IPS DF 4.7 (cell line): ENCODE data around the gene COL1A2.

Experiments used
- DNase-seq: peaks from one replicate; pipeline ENCODE4 v3.0.0-alpha.2; 2013; ENCODE audit warnings: low spot score; ENCODE audit errors: extremely low read depth

COL1A2 gene

GRCh38 chr7:94394437-94395140 is at the start of gene COL1A2:
TSS of gene COL1A2 (plus strand) at chr7:94394895. CDS start at chr7:94395032, 137 bp downstream.
- DNase-seq, result no peak

- DNase-seq, result no peak
Measured at GRCh38 chr7:94345907-94346306, 48.8 kb upstream of the COL1A2 start.

GRCh38 chr7:94348142-94348541 is 46.6 kb upstream of the COL1A2 start:
- no peak for DNase-seq

GRCh38 chr7:94350734-94351133 is 44.0 kb upstream of the COL1A2 start:
- no peak for DNase-seq

GRCh38 chr7:94351703-94352102 is 43.0 kb upstream of the COL1A2 start:
- DNase-seq, result no peak

- DNase-seq, result no peak
Measured at GRCh38 chr7:94352887-94353286, 41.8 kb upstream of the COL1A2 start.

- DNase-seq, result no peak
Measured at GRCh38 chr7:94354953-94355352, 39.7 kb upstream of the COL1A2 start.

GRCh38 chr7:94355454-94355853 is 39.2 kb upstream of the COL1A2 start:
- no peak for DNase-seq

GRCh38 chr7:94357076-94357475 is 37.6 kb upstream of the COL1A2 start:
- DNase-seq, result no peak

GRCh38 chr7:94360926-94361325 is 33.8 kb upstream of the COL1A2 start:
- DNase-seq, result no peak

- no peak for DNase-seq
Measured at GRCh38 chr7:94362276-94362675, 32.4 kb upstream of the COL1A2 start.

- DNase-seq, result no peak
Measured at GRCh38 chr7:94364816-94365215, 29.9 kb upstream of the COL1A2 start.

- DNase-seq, result no peak
Measured at GRCh38 chr7:94366163-94366562, 28.5 kb upstream of the COL1A2 start.

GRCh38 chr7:94366832-94367231 is 27.9 kb upstream of the COL1A2 start:
- no peak for DNase-seq

- no peak for DNase-seq
Measured at GRCh38 chr7:94367949-94368348, 26.7 kb upstream of the COL1A2 start.

GRCh38 chr7:94368371-94368791 is 26.3 kb upstream of the COL1A2 start:
- DNase-seq, result no peak

GRCh38 chr7:94374231-94374630 is 20.5 kb upstream of the COL1A2 start:
- no peak for DNase-seq

- no peak for DNase-seq
Measured at GRCh38 chr7:94374721-94375566, 19.8 kb upstream of the COL1A2 start.

GRCh38 chr7:94375691-94376090 is 19.0 kb upstream of the COL1A2 start:
- DNase-seq, result no peak

- no peak for DNase-seq
Measured at GRCh38 chr7:94376281-94376680, 18.4 kb upstream of the COL1A2 start.

- DNase-seq, result no peak
Measured at GRCh38 chr7:94378356-94378755, 16.3 kb upstream of the COL1A2 start.

GRCh38 chr7:94380264-94380663 is 14.4 kb upstream of the COL1A2 start:
- DNase-seq, result no peak

GRCh38 chr7:94382132-94382531 is 12.6 kb upstream of the COL1A2 start:
- DNase-seq, result no peak
